Keratinocyte (primary cell): ENCODE results near the gene DPM3. TPM values are rescaled to one million over a fixed set of nuclear protein-coding genes. Genes with fewer than 3 reads are reported as not detected.
"Not testable (repeated sequence)": the region's sequence is repeated elsewhere in the genome, so short reads cannot be mapped to it uniquely, and the experiment has no call there.

Source experiments
- DNase-seq: peaks from one replicate; pipeline ENCODE4 v3.0.0-alpha.2; 2011; ENCODE audit warnings: low read depth, missing footprints, low spot score
- FAIRE-seq: peaks from 2 replicates; lab custom pipeline; 2011; peaks lifted over from hg19 to GRCh38; lab: Jason Lieb, UNC
- H2AFZ ChIP-seq: 2 replicates; pipeline ENCODE4 v1.6.0; 2012; ENCODE audit warnings: low read length, control low read depth, inconsistent platforms; ENCODE audit not compliant: control insufficient read depth
- H3K27ac ChIP-seq: 2 replicates; pipeline ENCODE4 v1.5.1; 2011; ENCODE audit warnings: low read length; ENCODE audit not compliant: control insufficient read depth, insufficient read depth
- H3K27me3 ChIP-seq: 3 replicates; pipeline ENCODE4 v1.6.0; 2011; ENCODE audit warnings: low read length; ENCODE audit not compliant: control insufficient read depth, insufficient read depth; ENCODE audit errors: extremely low read depth
- H3K36me3 ChIP-seq, 2 experiments: 2 replicates in 1 of 2; 3 replicates in 1 of 2; pipeline ENCODE4 v1.5.1; 2011; ENCODE audit warnings: low read length in 2 of 2, mild to moderate bottlenecking in 1 of 2; ENCODE audit not compliant: control insufficient read depth in 2 of 2, insufficient read depth in 2 of 2; ENCODE audit errors: extremely low read depth in 1 of 2
- H3K4me1 ChIP-seq: 3 replicates; pipeline ENCODE4 v1.5.1; 2011; ENCODE audit warnings: low read length; ENCODE audit not compliant: control insufficient read depth, insufficient read depth; ENCODE audit errors: extremely low read depth
- H3K4me2 ChIP-seq: 3 replicates; pipeline ENCODE4 v1.6.0; 2011; ENCODE audit warnings: low read depth, low read length; ENCODE audit not compliant: control insufficient read depth, insufficient read depth; ENCODE audit errors: extremely low read depth
- H3K4me3 ChIP-seq, 3 experiments: fragments of 200-600 bp in 1 of 3; sonication (generic) in 1 of 3; 2 replicates in 2 of 3; 3 replicates in 1 of 3; pipeline ENCODE4 v1.5.1; 2011 to 2016; ENCODE audit warnings: low read length in 3 of 3, mild to moderate bottlenecking in 3 of 3, control low read depth in 2 of 3, inconsistent platforms in 1 of 3, low read depth in 1 of 3, mixed read lengths in 1 of 3, mixed run types in 1 of 3, moderate library complexity in 1 of 3; ENCODE audit not compliant: control insufficient read depth in 2 of 3, insufficient read depth in 2 of 3; ENCODE audit errors: extremely low read depth in 1 of 3
- H3K79me2 ChIP-seq: 2 replicates; pipeline ENCODE4 v1.6.0; 2012; ENCODE audit warnings: low read length; ENCODE audit not compliant: control insufficient read depth, insufficient read depth
- H3K9ac ChIP-seq: 3 replicates; pipeline ENCODE4 v1.6.0; 2011; ENCODE audit warnings: low read length; ENCODE audit not compliant: control insufficient read depth, insufficient read depth; ENCODE audit errors: extremely low read depth
- H3K9me1 ChIP-seq: 3 replicates; pipeline ENCODE4 v1.6.0; 2011; ENCODE audit warnings: low read length; ENCODE audit not compliant: control insufficient read depth, insufficient read depth; ENCODE audit errors: extremely low read depth
- H3K9me3 ChIP-seq: 2 replicates; pipeline ENCODE4 v1.5.1; 2012; ENCODE audit warnings: low read depth, low read length; ENCODE audit not compliant: control insufficient read depth
- H4K20me1 ChIP-seq: 3 replicates; pipeline ENCODE4 v1.6.0; 2011; ENCODE audit warnings: low read length; ENCODE audit not compliant: control insufficient read depth, insufficient read depth; ENCODE audit errors: extremely low read depth
- EZH2 ChIP-seq: IDR thresholded peaks from one replicate; pipeline ENCODE4 v1.6.1; 2012; ENCODE audit warnings: inconsistent platforms, mild to moderate bottlenecking, low read length, moderate library complexity
- dilution Hi-C: fragments of 300-500 bp; cut with MboI; formaldehyde crosslinking; loops from one replicate; pipeline ENCODE4 v1.7.0; 2020; ENCODE audit warnings: low sequenced_read_pairs; ENCODE audit not compliant: extremely low pct_ligation_motif_present
- polyA plus RNA-seq, 5 experiments: library from polyadenylated mRNA; depleted of rRNA in 3 of 5; stranded (reverse) in 3 of 5; stranded (forward) in 1 of 5; unstranded in 1 of 5; fragments of >200 nt; gene quantifications; 1 replicate in 1 of 5; 2 replicates in 3 of 5; 3 replicates in 1 of 5; pipeline versions ENCODE4 v1.2.1 to v1.2.3, GENCODE V29; 2011 to 2012; ENCODE audit warnings: missing spikeins in 2 of 5, low read depth in 1 of 5, low replicate concordance in 1 of 5
- TF ChIP-seq, protein P1 (sequence below), 3 experiments: IDR thresholded peaks in 1 of 3; conservative IDR thresholded peaks in 1 of 3; optimal IDR thresholded peaks in 1 of 3; 2 replicates in 2 of 3; 3 replicates in 1 of 3; pipeline versions ENCODE3 to v1.5.1; 2011; ENCODE audit warnings: low read length in 3 of 3, mild to moderate bottlenecking in 3 of 3, moderate library complexity in 2 of 3, control low read depth in 1 of 3, inconsistent platforms in 1 of 3; ENCODE audit not compliant: insufficient read depth in 2 of 3; ENCODE audit errors: extremely low read depth in 1 of 3

DPM3 gene
- polyA plus RNA-seq, 1 donor (not counting 4 experiments of a cell fraction or from before 2014, with no cell fraction given), result 29.3 TPM

DNA sequence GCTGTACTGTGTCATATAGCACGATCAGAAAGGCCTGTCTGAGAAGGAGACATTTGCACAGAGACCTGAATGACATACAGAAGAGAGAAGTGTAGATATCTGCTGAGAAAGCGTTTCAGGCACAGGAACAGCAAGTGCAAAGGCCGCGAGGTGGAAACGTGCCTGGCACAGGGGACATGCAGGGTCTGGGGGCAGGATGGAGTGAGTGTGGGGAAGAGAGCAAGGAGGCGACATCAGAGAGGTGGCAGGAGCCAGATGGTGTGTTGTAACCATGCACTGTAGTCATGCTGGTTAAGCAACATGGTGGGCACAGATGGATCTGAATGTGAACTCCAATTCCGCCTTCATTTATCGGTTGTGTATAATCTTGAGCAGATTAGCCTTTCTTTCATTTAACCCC lies 19.8 kb upstream of the DPM3 start:
- no peaks in the 10 kb centered on the region for H3K9me3 ChIP-seq
- no peak overlapping the region for H3K9ac ChIP-seq
- dilution Hi-C loops, result no loop called here
- no peaks in the 10 kb centered on the region for H3K36me3 ChIP-seq
- no peaks in the 10 kb centered on the region for H3K9me1 ChIP-seq
- no peak overlapping the region for H2AFZ ChIP-seq
- H3K27ac ChIP-seq, result no peak overlapping the region
- FAIRE-seq (no peak), DNase-seq (no peak)
- no peaks in the 10 kb centered on the region for H3K4me1 ChIP-seq
- no peak overlapping the region for H3K4me2 ChIP-seq
- no peaks in the 10 kb centered on the region for H3K27me3 ChIP-seq
- no peak overlapping the region for H3K4me3 ChIP-seq
- H4K20me1 ChIP-seq, result no peaks in the 10 kb centered on the region
- TF ChIP-seq, protein P1, sequence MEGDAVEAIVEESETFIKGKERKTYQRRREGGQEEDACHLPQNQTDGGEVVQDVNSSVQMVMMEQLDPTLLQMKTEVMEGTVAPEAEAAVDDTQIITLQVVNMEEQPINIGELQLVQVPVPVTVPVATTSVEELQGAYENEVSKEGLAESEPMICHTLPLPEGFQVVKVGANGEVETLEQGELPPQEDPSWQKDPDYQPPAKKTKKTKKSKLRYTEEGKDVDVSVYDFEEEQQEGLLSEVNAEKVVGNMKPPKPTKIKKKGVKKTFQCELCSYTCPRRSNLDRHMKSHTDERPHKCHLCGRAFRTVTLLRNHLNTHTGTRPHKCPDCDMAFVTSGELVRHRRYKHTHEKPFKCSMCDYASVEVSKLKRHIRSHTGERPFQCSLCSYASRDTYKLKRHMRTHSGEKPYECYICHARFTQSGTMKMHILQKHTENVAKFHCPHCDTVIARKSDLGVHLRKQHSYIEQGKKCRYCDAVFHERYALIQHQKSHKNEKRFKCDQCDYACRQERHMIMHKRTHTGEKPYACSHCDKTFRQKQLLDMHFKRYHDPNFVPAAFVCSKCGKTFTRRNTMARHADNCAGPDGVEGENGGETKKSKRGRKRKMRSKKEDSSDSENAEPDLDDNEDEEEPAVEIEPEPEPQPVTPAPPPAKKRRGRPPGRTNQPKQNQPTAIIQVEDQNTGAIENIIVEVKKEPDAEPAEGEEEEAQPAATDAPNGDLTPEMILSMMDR (optimal IDR thresholded peaks at IDR 0.05 in 1 of 3, IDR thresholded peaks at IDR 0.05 in 1 of 3, conservative IDR thresholded peaks at IDR 0.05 in 1 of 3; ENCODE audit: extremely low read depth in 1 of 3, insufficient read depth in 2 of 3, low read length in 3 of 3), result no peak
- TF ChIP-seq EZH2, result no peak
- H3K79me2 ChIP-seq, result no peaks in the 10 kb centered on the region

DNA sequence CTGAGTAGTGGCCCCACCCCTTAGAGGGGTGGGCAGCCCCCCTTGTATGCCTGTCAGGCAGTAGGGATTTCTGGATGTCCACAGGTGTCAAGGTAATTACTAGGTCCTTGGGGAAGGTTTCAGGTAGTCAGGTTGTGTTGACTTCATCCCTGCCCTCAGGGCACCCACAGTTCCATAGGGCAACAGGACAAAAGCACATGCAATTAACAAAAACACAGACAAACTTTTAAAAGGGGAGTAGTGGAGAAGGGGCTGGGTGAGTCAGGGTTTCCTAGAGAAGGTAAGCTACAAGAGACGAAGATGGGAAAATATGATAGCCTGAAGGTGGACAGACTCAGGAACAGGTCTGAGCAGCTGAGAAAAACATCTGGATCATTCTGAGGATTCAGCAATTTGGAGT lies 18.7 kb upstream of the DPM3 start:
- Histone ChIP-seq H3K4me3 (no peak overlapping the region), H3K9me3 (no peaks in the 10 kb centered on the region)
- FAIRE-seq, result no peak

DNA sequence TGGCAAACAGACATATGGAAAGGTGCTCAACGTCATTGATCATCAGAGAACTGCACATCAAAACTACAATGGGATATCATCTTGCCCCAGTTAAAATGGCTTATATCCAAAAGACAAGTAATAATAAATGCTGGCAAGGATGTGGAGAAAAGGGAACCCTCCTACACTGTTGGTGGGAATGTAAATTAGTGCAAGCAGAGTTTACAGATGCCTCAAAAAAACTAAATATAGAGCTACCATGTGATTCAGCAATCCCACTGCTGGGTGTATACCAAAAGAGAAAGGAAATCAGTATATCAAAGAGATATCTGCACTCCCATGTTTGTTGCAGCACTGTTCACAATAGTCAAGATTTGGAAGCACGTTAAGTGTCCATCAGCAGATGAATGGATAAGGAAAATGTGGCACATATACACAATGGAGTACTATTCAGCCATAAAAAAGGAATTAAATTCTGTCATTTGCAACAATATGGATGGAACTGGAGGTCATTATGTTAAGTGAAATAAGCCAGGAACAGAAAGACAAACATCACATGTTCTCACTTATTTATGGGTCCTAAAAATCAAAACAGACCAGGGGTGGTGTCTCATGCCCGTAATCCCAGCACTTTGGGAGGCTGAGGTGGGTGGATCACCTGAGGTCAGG lies 15.8 kb upstream of the DPM3 start:
- H3K4me3 ChIP-seq, H3K9me3 ChIP-seq, H3K79me2 ChIP-seq, H3K36me3 ChIP-seq, H3K27me3 ChIP-seq, H4K20me1 ChIP-seq, H2AFZ ChIP-seq, H3K4me1 ChIP-seq, DNase-seq, FAIRE-seq, H3K9me1 ChIP-seq, H3K4me2 ChIP-seq, dilution Hi-C loops, H3K9ac ChIP-seq, H3K27ac ChIP-seq: not testable (repeated sequence)

More for the DNA sequence above, 18.7 kb upstream of the DPM3 start:
- Histone ChIP-seq H3K36me3 (no peaks in the 10 kb centered on the region), H3K27ac (no peak overlapping the region), H3K79me2 (no peaks in the 10 kb centered on the region), H4K20me1 (no peaks in the 10 kb centered on the region), H3K4me1 (no peaks in the 10 kb centered on the region), H3K4me2 (no peak overlapping the region), H3K9me1 (no peaks in the 10 kb centered on the region), H2AFZ (no peak overlapping the region), H3K27me3 (no peaks in the 10 kb centered on the region), H3K9ac (no peak overlapping the region)
- no peak for DNase-seq
- TF ChIP-seq, protein P1 (optimal IDR thresholded peaks at IDR 0.05 in 1 of 3, IDR thresholded peaks at IDR 0.05 in 1 of 3, conservative IDR thresholded peaks at IDR 0.05 in 1 of 3; ENCODE audit: extremely low read depth in 1 of 3, insufficient read depth in 2 of 3, low read length in 3 of 3), result no peak
- no peak for TF ChIP-seq EZH2
- dilution Hi-C loops, result no loop called here
